Thoracic aorta (tissue), 2 donors: Measurements from ENCODE around the gene ZSCAN26. TPM values are rescaled to one million over a fixed set of nuclear protein-coding genes. Genes with fewer than 3 reads are reported as not detected.

ENCODE experiments used
- ATAC-seq: fragments of 150-250 bp; one replicate; pipeline ENCODE4 v1.8.0; 2017; ENCODE audit warnings: low read depth; ENCODE audit not compliant: insufficient number of reproducible peaks, low FRiP score
- DNase-seq: peaks from one replicate; pipeline ENCODE4 v3.0.0-alpha.2; 2020; ENCODE audit warnings: low spot score
- H3K27ac ChIP-seq, 2 donors: fragments of 200-600 bp; sonication (generic); 1 replicate in 1 of 2; 2 replicates in 1 of 2; pipeline ENCODE4 v1.5.1; 2016; ENCODE audit warnings: mild to moderate bottlenecking in 2 of 2, moderate library complexity in 2 of 2
- H3K27me3 ChIP-seq: fragments of 200-600 bp; sonication (generic); replicated peaks from 2 replicates; pipeline ENCODE4 v1.6.0; 2016; ENCODE audit warnings: mild to moderate bottlenecking; ENCODE audit not compliant: insufficient read depth
- H3K36me3 ChIP-seq: fragments of 200-600 bp; sonication (generic); one replicate; pipeline ENCODE4 v1.5.1; 2016
- H3K4me1 ChIP-seq, 2 donors: fragments of 200-600 bp; sonication (generic); 1 replicate in 1 of 2; 2 replicates in 1 of 2; pipeline versions ENCODE4 v1.5.1 to v1.6.0; 2016; ENCODE audit warnings: low read depth in 2 of 2, mild to moderate bottlenecking in 1 of 2; ENCODE audit not compliant: control insufficient read depth in 1 of 2
- H3K4me3 ChIP-seq: fragments of 200-600 bp; sonication (generic); 2 replicates; pipeline ENCODE4 v1.5.1; 2016; ENCODE audit warnings: mild to moderate bottlenecking
- H3K9me3 ChIP-seq: fragments of 200-600 bp; sonication (generic); 2 replicates; pipeline ENCODE4 v1.5.1; 2016
- total RNA-seq, 2 donors: library from RNA; depleted of rRNA; stranded (reverse); fragments of >200 nt; gene quantifications; one replicate each; pipeline versions ENCODE4 v1.1.0 to v1.2.3, GENCODE V29; 2016
- TF ChIP-seq, protein P1 (sequence below): fragments of 200-600 bp; sonication (generic); IDR thresholded peaks from one replicate; pipeline ENCODE4 v1.5.1; 2019; ENCODE audit warnings: antibody characterized with exemption

Gene ZSCAN26
- total RNA-seq, 2 donors from 2014 or later = 25.7 to 45.0 TPM

DNA sequence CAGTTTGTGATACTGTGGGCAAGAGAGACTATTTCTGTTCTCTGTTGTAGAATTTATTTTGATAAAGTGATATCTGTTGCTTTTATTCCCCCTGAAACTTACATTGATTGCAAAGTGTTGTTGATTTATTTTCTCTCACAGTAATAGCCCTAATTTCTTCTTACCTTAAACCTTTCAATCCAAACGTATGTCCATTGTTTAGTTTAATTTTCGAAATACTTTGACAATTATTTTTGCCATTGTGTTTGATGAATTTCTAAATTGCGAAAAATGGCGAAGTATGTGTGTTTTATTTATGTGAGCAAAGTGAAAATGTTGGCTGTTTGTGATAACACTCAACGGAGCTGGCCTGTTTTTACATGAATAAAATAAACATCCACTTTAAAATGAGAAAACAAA lies 381 bp upstream of the ZSCAN26 start:
- Histone ChIP-seq H3K27me3 (no peaks in the 10 kb centered on the region), H3K36me3 (no peaks in the 10 kb centered on the region), H3K4me1 (peaks cover 10 to 19% of the 10 kb centered on the region in 2 donors), H3K27ac (peak overlapping the region; percentile 68 to 72), H3K4me3 (peak overlapping the region; percentile 90), H3K9me3 (no peaks in the 10 kb centered on the region)
- ATAC-seq (no peak), DNase-seq (no peak)
- TF ChIP-seq, protein P1, sequence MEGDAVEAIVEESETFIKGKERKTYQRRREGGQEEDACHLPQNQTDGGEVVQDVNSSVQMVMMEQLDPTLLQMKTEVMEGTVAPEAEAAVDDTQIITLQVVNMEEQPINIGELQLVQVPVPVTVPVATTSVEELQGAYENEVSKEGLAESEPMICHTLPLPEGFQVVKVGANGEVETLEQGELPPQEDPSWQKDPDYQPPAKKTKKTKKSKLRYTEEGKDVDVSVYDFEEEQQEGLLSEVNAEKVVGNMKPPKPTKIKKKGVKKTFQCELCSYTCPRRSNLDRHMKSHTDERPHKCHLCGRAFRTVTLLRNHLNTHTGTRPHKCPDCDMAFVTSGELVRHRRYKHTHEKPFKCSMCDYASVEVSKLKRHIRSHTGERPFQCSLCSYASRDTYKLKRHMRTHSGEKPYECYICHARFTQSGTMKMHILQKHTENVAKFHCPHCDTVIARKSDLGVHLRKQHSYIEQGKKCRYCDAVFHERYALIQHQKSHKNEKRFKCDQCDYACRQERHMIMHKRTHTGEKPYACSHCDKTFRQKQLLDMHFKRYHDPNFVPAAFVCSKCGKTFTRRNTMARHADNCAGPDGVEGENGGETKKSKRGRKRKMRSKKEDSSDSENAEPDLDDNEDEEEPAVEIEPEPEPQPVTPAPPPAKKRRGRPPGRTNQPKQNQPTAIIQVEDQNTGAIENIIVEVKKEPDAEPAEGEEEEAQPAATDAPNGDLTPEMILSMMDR = no peak

DNA sequence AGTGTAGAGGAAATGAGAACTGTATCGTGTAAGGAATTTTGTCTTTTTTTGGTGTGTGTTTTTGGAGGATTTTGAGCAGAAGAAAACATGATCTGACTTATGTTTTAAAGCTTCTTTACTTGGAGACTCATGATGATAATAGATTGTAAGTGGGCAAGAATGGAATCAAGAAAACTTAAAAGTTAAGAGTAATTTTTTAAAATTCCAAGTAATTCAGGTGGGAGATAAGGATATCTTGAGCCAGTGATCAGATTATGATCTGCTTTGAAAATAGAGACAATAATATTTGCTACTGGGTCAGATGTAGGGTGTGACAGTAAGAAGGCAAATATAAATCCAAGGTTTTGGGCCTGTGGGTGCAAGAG lies 734 bp downstream of the ZSCAN26 start:
- H3K36me3 ChIP-seq = peaks cover 8% of the 10 kb centered on the region
- DNase-seq (no peak), ATAC-seq (no peak)
- H3K4me1 ChIP-seq = peaks cover 10 to 19% of the 10 kb centered on the region in 2 donors
- no peaks in the 10 kb centered on the region for H3K27me3 ChIP-seq
- peak overlapping the region; percentile 68 to 72 for H3K27ac ChIP-seq
- no peaks in the 10 kb centered on the region for H3K9me3 ChIP-seq
- TF ChIP-seq, protein P1 = no peak
- peak overlapping the region; percentile 90 for H3K4me3 ChIP-seq

DNA sequence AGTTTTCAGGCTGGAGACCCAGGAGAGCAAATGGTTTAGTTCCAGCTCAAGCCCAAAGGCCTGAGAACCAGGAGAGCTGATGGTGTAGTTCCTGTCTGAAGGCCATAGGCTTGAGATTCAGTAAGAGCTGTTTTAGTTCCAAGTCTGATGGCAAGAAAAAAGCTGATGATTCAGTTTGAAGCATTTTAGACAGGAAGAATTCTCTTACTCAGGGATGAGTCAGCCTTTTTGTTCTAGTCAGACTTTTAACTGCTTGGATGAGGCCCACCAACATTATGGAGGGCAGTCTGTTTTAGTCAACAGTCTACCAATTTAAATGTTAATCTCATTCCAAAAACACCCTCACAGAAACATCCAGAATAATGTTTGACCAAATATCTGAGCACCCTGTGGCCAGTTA lies 2.5 kb downstream of the ZSCAN26 start:
- Histone ChIP-seq H3K27me3 (no peaks in the 10 kb centered on the region), H3K36me3 (peaks cover 24% of the 10 kb centered on the region), H3K4me3 (no peak overlapping the region), H3K27ac (no peak overlapping the region), H3K4me1 (peaks cover 10 to 19% of the 10 kb centered on the region in 2 donors), H3K9me3 (no peaks in the 10 kb centered on the region)
- peak; percentile 52 for ATAC-seq
- no peak for DNase-seq
- TF ChIP-seq, protein P1 = no peak

DNA sequence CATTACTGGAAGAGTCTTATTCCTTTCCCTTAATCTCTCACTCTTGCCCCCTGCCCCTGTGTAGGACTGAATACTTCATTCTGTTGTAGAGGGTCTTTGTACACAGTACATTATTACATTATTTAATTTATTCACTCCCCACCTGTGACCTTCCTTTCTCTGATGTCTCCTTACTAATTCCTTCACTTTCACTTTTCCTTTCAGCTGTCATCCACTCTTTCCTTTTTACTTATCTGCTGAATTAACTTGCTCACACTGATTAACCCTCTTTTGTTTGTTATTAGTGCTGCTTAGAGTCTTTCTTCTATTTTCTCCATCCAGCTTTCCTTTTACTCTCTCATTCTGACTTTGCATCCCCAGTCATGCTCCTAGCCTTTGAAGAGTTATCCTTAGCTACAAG lies 7.9 kb downstream of the ZSCAN26 start:
- H3K4me3 ChIP-seq = no peak overlapping the region
- H3K27ac ChIP-seq = no peak overlapping the region
- TF ChIP-seq, protein P1 = no peak
- H3K36me3 ChIP-seq = peaks cover 47% of the 10 kb centered on the region
- DNase-seq = no peak
- no peaks in the 10 kb centered on the region for H3K9me3 ChIP-seq
- H3K4me1 ChIP-seq = no peaks in the 10 kb centered on the region
- ATAC-seq = no peak
- H3K27me3 ChIP-seq = no peaks in the 10 kb centered on the region

DNA sequence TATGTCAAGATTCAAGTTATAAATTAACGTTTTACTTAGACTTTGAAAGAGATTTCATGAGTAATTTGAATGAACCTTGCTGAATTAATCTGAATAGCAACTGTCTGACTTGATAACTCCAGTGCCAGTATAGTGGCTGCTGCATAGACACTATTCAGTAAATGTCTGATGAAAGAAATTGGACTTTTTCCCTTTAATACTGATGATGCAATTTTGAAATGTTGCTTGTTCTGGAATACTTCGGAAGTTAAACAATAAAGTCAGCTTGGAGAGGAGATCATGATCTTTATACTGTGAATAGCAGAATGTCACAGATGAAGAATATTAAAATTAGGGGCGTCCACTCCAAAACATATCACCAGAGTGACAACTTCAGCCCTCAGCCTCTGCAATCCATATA lies 10.8 kb downstream of the ZSCAN26 start:
- Histone ChIP-seq H3K36me3 (peaks cover 38% of the 10 kb centered on the region), H3K27me3 (no peaks in the 10 kb centered on the region), H3K4me1 (peaks cover 5 to 9% of the 10 kb centered on the region in 2 donors), H3K27ac (no peak overlapping the region), H3K4me3 (no peak overlapping the region), H3K9me3 (no peaks in the 10 kb centered on the region)
- DNase-seq (no peak), ATAC-seq (no peak)
- TF ChIP-seq, protein P1 = no peak
